Activated T-helper 17 cell treated with anti-CD3 and anti-CD28 coated beads, Interleukin-2, amount 50 U/mL, for 72 hours (primary cell): ENCODE data around the gene HELB. TPM values are rescaled to one million over a fixed set of nuclear protein-coding genes. Genes with fewer than 3 reads are reported as not detected.

Experiments used
- ATAC-seq: fragments of 150-1000 bp; cut with Tn5 transposase; replicated peaks from 2 replicates; pipeline ENCODE4 v1.10.0; 2021; ENCODE audit warnings: mild to moderate bottlenecking, moderate library complexity
- H3K27ac Mint-ChIP-seq: one replicate; pipeline ENCODE4 v1.8.0; 2022; ENCODE audit warnings: mixed read lengths
- H3K27me3 Mint-ChIP-seq: one replicate; pipeline ENCODE4 v1.8.0; 2022; ENCODE audit warnings: mixed read lengths
- H3K36me3 Mint-ChIP-seq: one replicate; pipeline ENCODE4 v1.8.0; 2022; ENCODE audit warnings: low read depth, mild to moderate bottlenecking, mixed read lengths
- H3K4me1 Mint-ChIP-seq: one replicate; pipeline ENCODE4 v1.8.0; 2022; ENCODE audit warnings: mixed read lengths
- H3K4me3 Mint-ChIP-seq: one replicate; pipeline ENCODE4 v1.8.0; 2022; ENCODE audit warnings: mild to moderate bottlenecking, mixed read lengths
- H3K9me3 Mint-ChIP-seq: one replicate; pipeline ENCODE4 v1.8.0; 2022; ENCODE audit warnings: mixed read lengths
- total RNA-seq, 2 donors: library from RNA; stranded (reverse); gene quantifications; one replicate each; pipeline ENCODE4 v1.2.3, GENCODE V29; 2022

The HELB gene
- total RNA-seq = 10 to 100 TPM; 21.9 to 40.1 TPM

GRCh38 chr12:66301944-66302826 lies at the start of gene HELB:
Gene HELB (plus strand): TSS chr12:66302493. CDS start chr12:66302604, 111 bp downstream.
- Mint-ChIP-seq H3K4me1 (peaks cover 33% of the 10 kb centered on the region), H3K4me3 (peak within 1 kb of the TSS; percentile 99), H3K27me3 (no peaks in the 10 kb centered on the region), H3K36me3 (peaks cover 50% of the 10 kb centered on the region), H3K9me3 (no peaks in the 10 kb centered on the region), H3K27ac (peak within 1 kb of the TSS; percentile 99)
- ATAC-seq = peak; percentile 87

- Mint-ChIP-seq H3K9me3 (no peaks in the 10 kb centered on the region), H3K36me3 (no peaks in the 10 kb centered on the region), H3K27me3 (peaks cover 5% of the 10 kb centered on the region), H3K4me3 (no peak overlapping the region), H3K27ac (no peak overlapping the region), H3K4me1 (no peaks in the 10 kb centered on the region)
- no peak for ATAC-seq
Observed at GRCh38 chr12:66252771-66253170, 49.5 kb upstream of the HELB start.

GRCh38 chr12:66255737-66256136 lies 46.6 kb upstream of the HELB start:
- no peaks in the 10 kb centered on the region for H3K9me3 Mint-ChIP-seq
- H3K27me3 Mint-ChIP-seq = peaks cover 3% of the 10 kb centered on the region
- no peak overlapping the region for H3K4me3 Mint-ChIP-seq
- no peak for ATAC-seq
- H3K4me1 Mint-ChIP-seq = no peaks in the 10 kb centered on the region
- no peak overlapping the region for H3K27ac Mint-ChIP-seq
- H3K36me3 Mint-ChIP-seq = no peaks in the 10 kb centered on the region

GRCh38 chr12:66258011-66258410 lies 44.3 kb upstream of the HELB start:
- ATAC-seq = no peak
- H3K4me1 Mint-ChIP-seq = no peaks in the 10 kb centered on the region
- no peak overlapping the region for H3K27ac Mint-ChIP-seq
- H3K27me3 Mint-ChIP-seq = peaks cover 3% of the 10 kb centered on the region
- no peak overlapping the region for H3K4me3 Mint-ChIP-seq
- H3K36me3 Mint-ChIP-seq = no peaks in the 10 kb centered on the region
- H3K9me3 Mint-ChIP-seq = no peaks in the 10 kb centered on the region

- Mint-ChIP-seq H3K4me3 (no peak overlapping the region), H3K36me3 (no peaks in the 10 kb centered on the region), H3K27me3 (no peaks in the 10 kb centered on the region), H3K27ac (no peak overlapping the region), H3K9me3 (no peaks in the 10 kb centered on the region), H3K4me1 (no peaks in the 10 kb centered on the region)
- no peak for ATAC-seq
Observed at GRCh38 chr12:66262737-66263136, 39.6 kb upstream of the HELB start.

GRCh38 chr12:66268562-66268961 lies 33.7 kb upstream of the HELB start:
- ATAC-seq = no peak
- Mint-ChIP-seq H3K9me3 (no peaks in the 10 kb centered on the region), H3K4me1 (peaks cover 2% of the 10 kb centered on the region), H3K36me3 (no peaks in the 10 kb centered on the region), H3K27me3 (no peaks in the 10 kb centered on the region), H3K27ac (no peak overlapping the region), H3K4me3 (no peak overlapping the region)

GRCh38 chr12:66269142-66269541 lies 33.2 kb upstream of the HELB start:
- Mint-ChIP-seq H3K27ac (no peak overlapping the region), H3K9me3 (no peaks in the 10 kb centered on the region), H3K36me3 (no peaks in the 10 kb centered on the region), H3K27me3 (no peaks in the 10 kb centered on the region), H3K4me3 (no peak overlapping the region), H3K4me1 (peaks cover 4% of the 10 kb centered on the region)
- no peak for ATAC-seq

GRCh38 chr12:66269757-66270383 lies 32.4 kb upstream of the HELB start:
- peak; percentile 52 for ATAC-seq
- Mint-ChIP-seq H3K9me3 (no peaks in the 10 kb centered on the region), H3K36me3 (no peaks in the 10 kb centered on the region), H3K27ac (no peak overlapping the region), H3K27me3 (no peaks in the 10 kb centered on the region), H3K4me3 (no peak overlapping the region), H3K4me1 (peaks cover 4% of the 10 kb centered on the region)

- H3K4me3 Mint-ChIP-seq = no peak overlapping the region
- H3K36me3 Mint-ChIP-seq = no peaks in the 10 kb centered on the region
- H3K27me3 Mint-ChIP-seq = no peaks in the 10 kb centered on the region
- no peaks in the 10 kb centered on the region for H3K9me3 Mint-ChIP-seq
- peaks cover 4% of the 10 kb centered on the region for H3K4me1 Mint-ChIP-seq
- no peak for ATAC-seq
- H3K27ac Mint-ChIP-seq = no peak overlapping the region
Observed at GRCh38 chr12:66270613-66271012, 31.7 kb upstream of the HELB start.

GRCh38 chr12:66272650-66273049 lies 29.6 kb upstream of the HELB start:
- Mint-ChIP-seq H3K9me3 (no peaks in the 10 kb centered on the region), H3K4me3 (no peak overlapping the region), H3K27ac (no peak overlapping the region), H3K36me3 (no peaks in the 10 kb centered on the region), H3K27me3 (no peaks in the 10 kb centered on the region), H3K4me1 (peaks cover 11% of the 10 kb centered on the region)
- ATAC-seq = no peak

- H3K27me3 Mint-ChIP-seq = no peaks in the 10 kb centered on the region
- no peak for ATAC-seq
- peaks cover 11% of the 10 kb centered on the region for H3K4me1 Mint-ChIP-seq
- no peak overlapping the region for H3K27ac Mint-ChIP-seq
- no peaks in the 10 kb centered on the region for H3K36me3 Mint-ChIP-seq
- H3K4me3 Mint-ChIP-seq = no peak overlapping the region
- H3K9me3 Mint-ChIP-seq = no peaks in the 10 kb centered on the region
Observed at GRCh38 chr12:66273147-66273546, 29.1 kb upstream of the HELB start.

GRCh38 chr12:66275040-66275439 lies 27.3 kb upstream of the HELB start:
- ATAC-seq = peak; percentile 66
- peak overlapping the region; percentile 18 for H3K27ac Mint-ChIP-seq
- peaks cover 11% of the 10 kb centered on the region for H3K4me1 Mint-ChIP-seq
- H3K36me3 Mint-ChIP-seq = no peaks in the 10 kb centered on the region
- no peaks in the 10 kb centered on the region for H3K9me3 Mint-ChIP-seq
- H3K27me3 Mint-ChIP-seq = no peaks in the 10 kb centered on the region
- no peak overlapping the region for H3K4me3 Mint-ChIP-seq

- Mint-ChIP-seq H3K4me3 (no peak overlapping the region), H3K27ac (no peak overlapping the region), H3K36me3 (no peaks in the 10 kb centered on the region), H3K27me3 (no peaks in the 10 kb centered on the region), H3K4me1 (peaks cover 16% of the 10 kb centered on the region), H3K9me3 (no peaks in the 10 kb centered on the region)
- peak; percentile 54 for ATAC-seq
Observed at GRCh38 chr12:66279123-66279712, 23.1 kb upstream of the HELB start.

GRCh38 chr12:66280561-66280960 lies 21.7 kb upstream of the HELB start:
- Mint-ChIP-seq H3K27ac (no peak overlapping the region), H3K4me3 (no peak overlapping the region), H3K27me3 (no peaks in the 10 kb centered on the region), H3K9me3 (no peaks in the 10 kb centered on the region), H3K4me1 (peaks cover 16% of the 10 kb centered on the region), H3K36me3 (no peaks in the 10 kb centered on the region)
- no peak for ATAC-seq

GRCh38 chr12:66282244-66282643 lies 20.0 kb upstream of the HELB start:
- Mint-ChIP-seq H3K4me3 (no peak overlapping the region), H3K27ac (no peak overlapping the region)

More at GRCh38 chr12:66282244-66282643, 20.0 kb upstream of the HELB start:
- no peaks in the 10 kb centered on the region for H3K36me3 Mint-ChIP-seq
- H3K27me3 Mint-ChIP-seq = no peaks in the 10 kb centered on the region
- peak; percentile 54 for ATAC-seq
- H3K4me1 Mint-ChIP-seq = peaks cover 19% of the 10 kb centered on the region
- peaks cover 3% of the 10 kb centered on the region for H3K9me3 Mint-ChIP-seq
